ENCODE data around the gene PDIA4. TPM values are rescaled to one million over a fixed set of nuclear protein-coding genes. Genes with fewer than 3 reads are reported as not detected.
"Not testable (repeated sequence)": the region's sequence is repeated elsewhere in the genome, so short reads cannot be mapped to it uniquely, and the experiment has no call there.

Gene PDIA4
- total RNA-seq, 1 donor from 2014 or later = 130 TPM

GRCh38 chr7:149003560-149004305 is 24.6 kb downstream of the PDIA4 start:
- no peak for DNase-seq (ENCODE audit: low spot score)

DNA sequence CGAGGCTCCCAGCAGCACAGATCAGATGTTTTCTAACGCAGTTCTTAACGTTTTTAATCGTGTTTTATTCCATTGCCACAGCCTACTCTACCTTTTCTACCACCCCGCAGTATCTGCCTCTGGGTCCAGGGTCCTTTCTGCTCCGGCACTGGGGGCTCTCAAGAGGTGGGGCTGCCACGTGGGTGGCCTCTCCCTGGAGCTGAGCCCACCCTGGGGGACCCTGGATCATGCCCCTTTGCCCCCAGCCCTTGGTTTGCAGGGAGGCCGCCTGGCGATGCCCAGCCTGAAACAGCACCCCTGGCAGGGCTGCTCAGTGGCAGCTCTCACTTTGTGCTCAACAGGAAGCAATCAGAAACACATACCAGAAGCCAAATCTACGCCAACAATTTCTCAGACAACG is 25.3 kb downstream of the PDIA4 start:
- DNase-seq (ENCODE audit: low spot score) = no peak

DNA sequence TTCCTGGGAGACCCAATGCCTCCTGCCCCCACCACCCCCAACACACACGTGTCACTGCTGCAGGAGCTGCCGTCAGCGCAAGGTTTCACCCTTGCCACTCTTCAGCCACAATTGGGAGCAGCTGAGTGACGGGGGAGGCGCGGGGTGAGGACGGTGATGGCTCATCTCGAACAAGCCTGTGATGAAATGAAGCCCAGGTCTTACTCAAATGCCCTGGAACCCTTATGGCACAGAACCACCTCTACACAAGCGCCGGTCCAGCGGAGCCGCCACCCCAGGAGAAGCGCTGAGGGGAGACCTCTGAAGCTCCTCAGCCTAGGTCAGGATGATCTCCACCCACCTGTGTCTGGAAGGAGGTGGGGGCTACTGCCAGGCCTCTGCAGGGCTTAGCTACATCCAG is 25.7 kb downstream of the PDIA4 start:
- DNase-seq (ENCODE audit: low spot score) = no peak

DNA sequence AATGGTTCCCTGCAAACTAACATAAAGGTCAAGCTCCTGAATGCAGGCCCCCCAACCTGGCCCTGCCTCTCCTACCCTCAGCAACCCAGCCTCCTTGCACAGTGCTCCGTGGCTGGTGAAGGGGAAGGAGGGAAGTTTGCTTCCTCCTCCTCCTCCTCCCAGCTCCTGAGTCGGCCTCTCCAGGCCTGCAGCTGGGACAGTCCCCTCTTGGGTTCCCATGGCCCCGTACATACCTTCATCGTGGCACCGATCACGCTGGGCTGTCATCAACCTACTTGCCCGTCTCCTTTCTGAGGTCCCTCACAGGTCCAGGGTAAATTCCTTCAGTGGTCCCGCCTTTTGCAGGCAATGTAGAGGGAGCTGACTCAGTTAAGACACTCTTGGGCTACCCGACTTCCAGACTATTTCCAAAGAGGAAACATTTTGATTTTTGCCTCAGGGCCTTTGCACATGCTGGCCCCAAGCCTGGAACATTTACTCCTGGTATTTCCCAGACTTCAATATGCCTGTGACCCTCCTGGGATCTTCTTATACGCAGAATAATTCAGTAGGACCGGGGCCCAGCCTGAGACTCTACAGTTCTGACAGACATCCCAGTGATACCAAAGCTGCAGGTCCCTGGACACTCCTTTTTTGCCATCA is 26.8 kb downstream of the PDIA4 start:
- DNase-seq (ENCODE audit: low spot score) = no peak

DNA sequence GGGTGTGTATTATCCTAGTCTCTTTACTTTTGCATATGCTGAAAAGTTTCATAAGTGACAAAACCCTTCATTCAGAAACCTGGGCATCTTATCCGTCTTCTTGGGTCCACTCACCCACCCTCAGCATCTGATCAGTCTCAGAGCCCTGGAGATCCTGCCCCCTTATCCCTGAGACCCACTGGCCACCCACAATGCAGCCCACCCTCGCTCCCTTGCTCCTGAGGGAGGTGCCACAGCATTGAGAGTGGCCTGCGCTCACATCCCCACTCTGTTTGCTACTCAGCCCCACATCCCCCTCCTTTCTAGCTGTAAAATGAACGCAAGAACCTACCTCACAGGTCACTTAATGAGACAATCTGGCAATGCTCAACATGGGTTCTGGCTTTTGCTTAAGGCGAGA is 27.3 kb downstream of the PDIA4 start:
- no peak for DNase-seq (ENCODE audit: low spot score)

- no peak for DNase-seq (ENCODE audit: low spot score)
Measured at GRCh38 chr7:148999192-148999591, 29.1 kb downstream of the PDIA4 start.

GRCh38 chr7:148997497-148997896 is 30.8 kb downstream of the PDIA4 start:
- DNase-seq (ENCODE audit: low spot score) = no peak

DNA sequence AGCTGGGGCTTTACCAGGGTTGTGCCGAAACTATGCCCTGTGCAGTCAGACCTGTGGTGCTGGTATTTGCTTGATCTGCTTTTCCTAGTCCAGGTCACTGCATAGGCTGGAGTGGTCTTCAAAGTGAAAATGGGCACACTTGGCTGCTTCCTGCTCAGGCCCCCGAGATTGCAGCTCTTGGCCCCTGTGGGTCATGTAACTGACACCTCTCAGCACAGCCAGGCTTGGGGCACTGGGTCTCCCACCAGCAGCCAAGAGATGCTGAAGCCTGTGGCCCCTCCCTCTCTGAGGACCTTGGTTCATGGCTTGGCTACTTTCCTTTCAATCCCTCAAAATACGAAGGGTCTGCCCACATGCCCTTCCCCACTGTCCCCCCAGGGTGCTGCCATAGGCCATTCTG is 33.7 kb downstream of the PDIA4 start:
- no peak for DNase-seq (ENCODE audit: low spot score)

GRCh38 chr7:148993193-148993592 is 35.1 kb downstream of the PDIA4 start:
- no peak for DNase-seq (ENCODE audit: low spot score)

GRCh38 chr7:148991536-148991935 is 36.8 kb downstream of the PDIA4 start:
- DNase-seq (ENCODE audit: low spot score) = no peak

GRCh38 chr7:148987751-148988512 is 40.4 kb downstream of the PDIA4 start:
- DNase-seq (ENCODE audit: low spot score) = no peak

GRCh38 chr7:148987010-148987750 is 41.1 kb downstream of the PDIA4 start:
- DNase-seq (ENCODE audit: low spot score) = peak; percentile 95

- DNase-seq (ENCODE audit: low spot score) = no peak
Measured at GRCh38 chr7:148986742-148987009, 41.6 kb downstream of the PDIA4 start.

DNA sequence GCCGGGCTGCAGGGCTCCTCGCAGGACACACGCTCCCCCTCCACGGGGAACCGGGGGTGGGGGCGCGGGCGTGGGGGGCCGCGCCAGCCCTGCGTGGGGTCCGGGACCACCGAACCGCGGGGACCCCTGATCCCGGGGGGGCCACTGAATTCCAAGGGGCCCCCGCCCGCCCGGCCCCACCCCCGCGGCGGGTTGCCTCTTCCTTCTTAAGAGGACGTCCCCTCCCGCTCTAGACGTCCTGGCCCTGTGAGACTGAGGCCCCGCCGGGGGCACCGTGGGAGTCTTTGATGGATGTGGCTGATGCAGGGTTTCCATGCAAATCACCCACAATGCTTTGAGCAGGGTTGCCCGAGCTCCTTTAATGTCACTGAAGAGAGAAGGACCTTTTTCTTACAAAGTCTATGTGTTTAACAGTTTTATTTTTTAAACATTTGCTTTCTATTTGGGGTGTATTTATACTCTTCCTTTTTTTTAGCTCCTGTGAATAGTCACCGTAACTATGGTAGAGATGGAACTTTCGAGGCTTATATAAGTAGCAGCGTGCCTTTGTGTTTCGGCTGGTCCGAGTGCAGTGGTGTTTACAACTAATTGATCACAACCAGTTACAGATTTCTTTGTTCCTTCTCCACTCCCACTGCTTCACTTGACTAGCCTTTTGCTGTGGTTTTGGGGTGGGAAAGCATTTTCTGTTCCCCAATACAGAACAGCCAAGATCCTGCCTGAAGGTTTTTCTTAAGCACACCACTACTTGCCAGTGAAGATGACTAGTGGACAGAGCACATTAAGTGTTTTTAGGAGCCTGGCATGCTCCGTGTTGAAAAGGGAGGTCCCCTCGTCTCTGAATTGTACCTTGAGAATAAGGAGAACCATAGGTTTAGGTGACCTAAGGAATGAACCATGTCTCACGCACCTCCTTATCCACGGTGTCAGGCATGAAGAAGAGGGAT is 44.8 kb downstream of the PDIA4 start:
- peak; percentile 89 for DNase-seq (ENCODE audit: low spot score)

DNA sequence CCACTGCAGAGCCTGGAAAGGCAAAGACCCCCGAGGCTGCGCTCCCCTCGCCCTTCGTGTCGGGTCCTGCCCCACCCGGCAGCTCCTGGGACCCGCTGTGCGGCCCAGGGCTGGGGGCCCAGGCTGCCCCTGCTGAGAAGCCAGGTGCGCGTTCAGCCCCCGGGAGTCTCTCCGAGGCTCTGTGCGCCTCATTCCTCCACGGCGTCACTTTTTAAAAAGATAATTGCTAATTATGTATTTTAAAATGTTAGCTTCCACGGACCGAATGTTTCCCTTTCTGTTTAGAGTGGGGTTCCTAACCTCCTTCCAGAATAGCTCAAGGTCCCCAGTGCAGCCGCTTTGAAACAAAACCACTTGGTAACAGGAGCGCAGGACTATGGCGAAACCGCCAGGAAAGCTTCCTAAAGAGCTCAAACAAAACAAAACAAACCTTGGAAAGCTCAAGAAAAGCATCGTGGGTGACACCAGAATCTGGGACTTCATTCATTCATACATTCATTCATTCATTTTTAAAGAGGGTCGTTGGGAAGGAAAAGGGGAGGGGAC is 45.6 kb downstream of the PDIA4 start:
- DNase-seq (ENCODE audit: low spot score) = peak; percentile 52

GRCh38 chr7:148979827-148980226 is 48.5 kb downstream of the PDIA4 start:
- no peak for DNase-seq (ENCODE audit: low spot score)

DNA sequence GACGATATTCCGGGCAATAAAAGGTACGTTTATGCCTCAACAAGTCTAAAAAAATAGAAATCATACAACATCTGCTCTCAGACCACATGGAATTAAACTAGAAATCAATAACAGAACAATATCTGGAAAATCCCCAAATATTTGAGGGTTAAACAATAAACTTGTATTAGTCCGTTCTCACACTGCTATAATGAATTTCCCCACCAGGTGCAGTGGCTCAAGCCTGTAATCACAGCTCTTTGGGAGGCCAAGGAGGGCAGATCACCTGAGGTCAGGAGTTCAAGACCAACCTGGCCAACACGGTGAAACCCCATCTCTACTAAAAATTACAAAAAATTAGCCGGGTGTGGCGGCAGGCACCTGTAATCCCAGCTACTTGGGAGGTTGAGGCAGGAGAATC is 49.2 kb downstream of the PDIA4 start:
- DNase-seq (ENCODE audit: low spot score) = not testable (repeated sequence)

GRCh38 chr7:148978091-148978490 is 50.2 kb downstream of the PDIA4 start:
- DNase-seq (ENCODE audit: low spot score) = no peak

DNA sequence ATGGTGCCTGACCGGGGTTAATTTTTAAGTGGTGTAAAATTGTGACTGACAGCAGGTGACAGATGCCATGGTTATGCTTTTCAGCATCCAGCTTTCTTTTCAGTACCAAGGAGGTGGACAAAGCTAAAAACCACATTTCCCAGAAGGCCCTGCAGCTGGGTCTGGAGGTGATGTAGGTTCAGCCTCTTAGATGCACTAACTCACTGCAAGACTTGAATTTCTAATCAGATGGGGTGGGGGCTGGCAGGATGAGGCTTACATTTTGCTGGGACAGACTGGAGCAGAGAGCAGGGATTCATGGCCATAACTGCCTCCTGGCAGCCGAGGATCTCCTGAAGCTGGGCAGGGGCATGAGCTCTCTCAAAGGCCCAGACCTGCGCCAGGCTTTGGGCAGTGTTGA is 52.4 kb downstream of the PDIA4 start:
- DNase-seq (ENCODE audit: low spot score) = no peak

DNA sequence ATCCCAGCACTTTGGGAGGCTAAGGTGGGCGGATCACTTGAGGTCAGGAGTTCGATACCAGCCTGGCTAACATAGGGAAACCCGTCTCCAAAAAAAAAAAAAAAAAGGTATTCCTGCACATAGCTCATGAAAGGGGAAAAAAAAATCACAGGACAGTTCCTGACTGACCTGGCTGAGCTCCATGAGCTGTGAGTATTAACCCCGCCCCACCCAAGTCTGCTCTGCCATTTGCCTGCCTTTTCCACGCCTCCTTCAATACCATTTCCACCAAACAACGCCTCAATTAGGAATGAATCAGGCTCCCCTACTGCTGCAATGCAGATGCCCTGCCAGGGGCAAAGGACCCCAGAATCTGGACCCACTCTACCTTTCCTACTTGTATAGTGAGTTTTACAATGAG is 55.0 kb downstream of the PDIA4 start:
- no peak for DNase-seq (ENCODE audit: low spot score)

GRCh38 chr7:148972375-148972774 is 55.9 kb downstream of the PDIA4 start:
- no peak for DNase-seq (ENCODE audit: low spot score)

Measured in umbilical cord (tissue), 2 donors.